HG03097 (cell line): Measurements from ENCODE around the gene SERAC1.
"Not testable (repeated sequence)": the region's sequence is repeated elsewhere in the genome, so short reads cannot be mapped to it uniquely, and the experiment has no call there.

Experiments used
- ATAC-seq: cut with Tn5 transposase; IDR thresholded peaks from one replicate; pipeline ENCODE4 v1.9.1; 2021; ENCODE audit not compliant: unreplicated experiment, low FRiP score

SERAC1 gene

GRCh38 chr6:158168040-158168289 lies at the start of gene SERAC1:
Gene SERAC1, minus strand, starts transcription at chr6:158168262. Its CDS starts 9,899 bp downstream, at chr6:158158363.
- ATAC-seq: no peak

- peak; percentile 81 for ATAC-seq
Observed at GRCh38 chr6:158213925-158214674, 46.0 kb upstream of the SERAC1 start.

GRCh38 chr6:158211273-158212055 lies 43.4 kb upstream of the SERAC1 start:
- ATAC-seq: no peak

- ATAC-seq: not testable (repeated sequence)
Observed at GRCh38 chr6:158209582-158210333, 41.7 kb upstream of the SERAC1 start.

GRCh38 chr6:158208226-158209030 lies 40.4 kb upstream of the SERAC1 start:
- not testable (repeated sequence) for ATAC-seq

- ATAC-seq: peak; percentile 91
Observed at GRCh38 chr6:158207422-158207788, 39.3 kb upstream of the SERAC1 start.

- no peak for ATAC-seq
Observed at GRCh38 chr6:158206740-158207421, 38.8 kb upstream of the SERAC1 start.

- no peak for ATAC-seq
Observed at GRCh38 chr6:158205169-158205944, 37.3 kb upstream of the SERAC1 start.

- ATAC-seq: no peak
Observed at GRCh38 chr6:158198461-158198860, 30.4 kb upstream of the SERAC1 start.

GRCh38 chr6:158194487-158195280 lies 26.6 kb upstream of the SERAC1 start:
- no peak for ATAC-seq

- ATAC-seq: no peak
Observed at GRCh38 chr6:158191761-158192160, 23.7 kb upstream of the SERAC1 start.

- ATAC-seq: no peak
Observed at GRCh38 chr6:158191032-158191431, 23.0 kb upstream of the SERAC1 start.

- no peak for ATAC-seq
Observed at GRCh38 chr6:158188591-158188990, 20.5 kb upstream of the SERAC1 start.

- ATAC-seq: no peak
Observed at GRCh38 chr6:158185729-158186456, 17.8 kb upstream of the SERAC1 start.

GRCh38 chr6:158184608-158185007 lies 16.5 kb upstream of the SERAC1 start:
- no peak for ATAC-seq

- not testable (repeated sequence) for ATAC-seq
Observed at GRCh38 chr6:158183174-158183972, 15.3 kb upstream of the SERAC1 start.

GRCh38 chr6:158177712-158178111 lies 9.7 kb upstream of the SERAC1 start:
- ATAC-seq: not testable (repeated sequence)
